ENCODE measurements around the gene CFAP46.

DNA sequence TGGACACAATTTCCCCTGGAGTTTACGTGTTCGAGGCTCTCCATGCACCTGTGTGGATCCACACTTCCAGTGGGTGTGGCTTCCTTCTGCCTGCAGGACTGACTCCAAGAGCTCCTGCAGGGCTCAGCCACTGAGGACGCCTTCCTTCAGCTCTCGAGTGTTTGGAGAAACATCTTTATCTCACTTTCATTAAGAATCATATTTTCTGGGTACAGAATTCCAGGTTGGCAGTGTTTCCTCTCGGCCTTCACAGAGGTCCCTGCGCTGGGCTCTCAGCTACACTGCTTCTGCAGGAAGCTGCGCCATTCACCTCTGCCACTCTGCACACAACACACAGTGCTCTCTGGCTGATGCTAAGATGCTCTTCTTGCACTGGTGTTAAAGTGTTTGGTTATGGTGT, 86.5 kb downstream of the CFAP46 start:
- no peak for TF ChIP-seq CTCF (IDR thresholded peaks at IDR 0.05)
- no peak for TF ChIP-seq POLR2A (IDR thresholded peaks at IDR 0.05)

Data from adrenal gland (tissue), 5 donors.